Measurements from ENCODE around the gene RAD23A.

The RAD23A gene

DNA sequence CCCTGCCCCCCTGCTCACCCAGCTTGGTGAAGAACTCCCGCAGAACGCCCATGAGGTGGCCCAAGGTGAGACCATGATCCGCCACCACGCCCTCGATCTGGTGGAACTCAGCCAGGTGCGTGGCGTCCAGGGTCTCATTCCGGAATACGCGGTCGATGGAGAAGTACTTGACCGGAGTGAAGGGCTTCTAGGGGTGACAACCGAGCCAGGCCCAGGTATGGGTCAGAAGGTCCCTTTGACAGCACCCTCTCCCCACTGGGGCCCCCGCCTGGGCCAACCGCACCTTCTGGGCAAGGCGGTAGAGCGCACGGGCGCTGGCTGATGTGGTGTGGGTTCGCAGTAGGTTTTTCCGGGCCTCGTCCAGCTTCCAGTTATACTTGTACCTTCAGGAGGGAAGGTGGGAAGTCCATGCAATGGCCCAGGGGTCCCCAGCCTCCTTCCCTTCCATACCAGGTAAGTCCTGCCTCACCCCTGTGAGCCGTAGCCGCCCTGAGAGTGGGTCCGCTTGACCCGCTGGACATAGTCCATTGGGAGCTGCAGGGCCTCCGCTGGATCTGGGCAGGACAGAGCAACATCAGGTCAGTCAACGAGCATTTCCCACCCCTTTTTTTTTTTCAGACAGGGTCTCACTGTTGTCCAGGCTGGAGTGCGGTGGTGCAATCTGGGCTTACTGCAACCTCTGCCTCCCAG lies 20.9 kb upstream of the RAD23A start:
- TF ChIP-seq, protein P1, sequence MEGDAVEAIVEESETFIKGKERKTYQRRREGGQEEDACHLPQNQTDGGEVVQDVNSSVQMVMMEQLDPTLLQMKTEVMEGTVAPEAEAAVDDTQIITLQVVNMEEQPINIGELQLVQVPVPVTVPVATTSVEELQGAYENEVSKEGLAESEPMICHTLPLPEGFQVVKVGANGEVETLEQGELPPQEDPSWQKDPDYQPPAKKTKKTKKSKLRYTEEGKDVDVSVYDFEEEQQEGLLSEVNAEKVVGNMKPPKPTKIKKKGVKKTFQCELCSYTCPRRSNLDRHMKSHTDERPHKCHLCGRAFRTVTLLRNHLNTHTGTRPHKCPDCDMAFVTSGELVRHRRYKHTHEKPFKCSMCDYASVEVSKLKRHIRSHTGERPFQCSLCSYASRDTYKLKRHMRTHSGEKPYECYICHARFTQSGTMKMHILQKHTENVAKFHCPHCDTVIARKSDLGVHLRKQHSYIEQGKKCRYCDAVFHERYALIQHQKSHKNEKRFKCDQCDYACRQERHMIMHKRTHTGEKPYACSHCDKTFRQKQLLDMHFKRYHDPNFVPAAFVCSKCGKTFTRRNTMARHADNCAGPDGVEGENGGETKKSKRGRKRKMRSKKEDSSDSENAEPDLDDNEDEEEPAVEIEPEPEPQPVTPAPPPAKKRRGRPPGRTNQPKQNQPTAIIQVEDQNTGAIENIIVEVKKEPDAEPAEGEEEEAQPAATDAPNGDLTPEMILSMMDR (IDR thresholded peaks at IDR 0.05): no peak
- H3K27ac Mint-ChIP-seq: no peak overlapping the region
- H3K36me3 Mint-ChIP-seq (ENCODE audit: low read depth): peaks cover 71% of the 10 kb centered on the region
- no peaks in the 10 kb centered on the region for H3K9me3 Mint-ChIP-seq
- H3K4me3 Mint-ChIP-seq: no peak overlapping the region
- peaks cover 3% of the 10 kb centered on the region for H3K27me3 Mint-ChIP-seq (ENCODE audit: low read depth, poor library complexity)
- no peaks in the 10 kb centered on the region for H3K4me1 Mint-ChIP-seq
- no peak for DNase-seq

DNA sequence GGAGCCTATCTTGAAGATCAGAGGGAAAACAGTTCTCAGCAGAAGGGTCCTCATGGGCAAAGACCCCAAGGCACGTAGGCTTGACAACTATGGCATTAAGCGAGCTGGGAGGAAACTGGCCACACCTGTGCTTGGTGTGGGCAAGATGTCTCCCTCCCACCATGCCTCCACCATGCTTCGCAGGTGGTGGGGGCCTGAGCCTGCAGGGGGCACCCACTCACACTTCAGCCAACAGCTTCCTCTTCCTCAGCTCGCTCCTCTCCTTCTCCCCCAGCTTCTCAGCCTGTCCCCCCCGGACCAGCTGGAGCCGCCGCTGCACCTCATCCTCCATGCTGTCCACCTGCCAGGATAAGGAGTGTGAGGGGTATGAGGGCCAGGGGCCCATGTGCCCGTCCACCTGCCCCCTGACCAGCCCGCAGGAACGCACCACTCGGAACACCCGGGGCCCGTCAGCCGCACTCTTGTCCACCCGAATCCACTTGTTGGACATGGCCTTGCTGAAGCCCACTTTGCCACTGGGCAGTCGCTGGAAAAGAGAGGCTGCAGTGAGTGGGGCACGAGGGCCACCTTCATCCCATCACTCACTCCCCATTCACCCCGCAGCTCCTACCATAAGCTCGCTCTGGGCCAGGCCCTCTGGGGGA lies 15.5 kb upstream of the RAD23A start:
- Mint-ChIP-seq H3K27ac (no peak overlapping the region), H3K4me3 (no peak overlapping the region), H3K4me1 (peaks cover 22% of the 10 kb centered on the region), H3K27me3 (ENCODE audit: low read depth, poor library complexity) (no peaks in the 10 kb centered on the region), H3K36me3 (ENCODE audit: low read depth) (peaks cover 36% of the 10 kb centered on the region), H3K9me3 (no peaks in the 10 kb centered on the region)
- no peak for DNase-seq
- TF ChIP-seq, protein P1 (IDR thresholded peaks at IDR 0.05): no peak

DNA sequence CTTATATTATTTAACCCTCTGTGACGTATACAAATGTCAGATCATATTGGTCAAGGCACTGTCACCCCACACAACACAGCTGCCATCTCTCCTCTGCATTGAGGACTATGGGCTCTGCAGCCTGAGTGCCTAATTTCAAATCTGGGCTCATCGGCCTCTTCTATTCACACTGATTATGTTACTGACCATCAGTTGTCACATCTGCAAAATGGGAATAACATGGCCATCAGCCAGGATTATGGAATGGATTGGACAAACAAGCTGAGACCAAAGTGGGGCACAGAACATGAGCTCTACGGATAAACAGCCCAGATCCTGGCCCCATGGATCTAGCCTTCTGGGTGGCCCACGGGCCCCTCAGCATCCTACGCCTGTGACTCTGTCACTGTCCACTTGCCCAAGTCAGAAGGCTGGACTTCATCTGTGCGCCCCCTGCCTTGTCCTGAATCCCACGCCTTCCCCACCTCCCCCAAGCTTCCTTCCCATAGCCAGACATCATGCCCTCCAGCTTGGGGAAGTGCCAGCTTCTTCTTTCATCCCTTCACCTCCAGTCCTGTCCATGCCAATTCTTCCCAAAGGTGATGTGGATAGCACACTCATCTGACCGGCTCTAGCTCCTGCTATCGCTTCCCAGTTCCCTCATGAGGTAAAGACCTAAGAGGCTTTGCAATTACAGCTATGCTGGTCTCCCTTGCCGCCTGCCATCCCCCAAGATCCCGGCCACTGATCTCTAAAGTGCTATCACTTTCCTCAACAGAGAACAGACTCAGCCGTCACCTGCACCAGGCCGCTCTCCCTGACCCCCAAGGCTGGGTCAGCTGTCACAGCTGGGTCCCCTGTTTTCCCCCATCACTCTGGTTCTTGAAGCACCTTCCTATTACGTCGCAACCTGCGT lies 13.0 kb upstream of the RAD23A start:
- no peak for DNase-seq
- H3K36me3 Mint-ChIP-seq (ENCODE audit: low read depth): peaks cover 24% of the 10 kb centered on the region
- no peaks in the 10 kb centered on the region for H3K9me3 Mint-ChIP-seq
- peak overlapping the region; percentile 99 for H3K4me3 Mint-ChIP-seq
- peak overlapping the region; percentile 91 for H3K27ac Mint-ChIP-seq
- peaks cover 36% of the 10 kb centered on the region for H3K4me1 Mint-ChIP-seq
- TF ChIP-seq, protein P1 (IDR thresholded peaks at IDR 0.05): no peak
- no peaks in the 10 kb centered on the region for H3K27me3 Mint-ChIP-seq (ENCODE audit: low read depth, poor library complexity)

DNA sequence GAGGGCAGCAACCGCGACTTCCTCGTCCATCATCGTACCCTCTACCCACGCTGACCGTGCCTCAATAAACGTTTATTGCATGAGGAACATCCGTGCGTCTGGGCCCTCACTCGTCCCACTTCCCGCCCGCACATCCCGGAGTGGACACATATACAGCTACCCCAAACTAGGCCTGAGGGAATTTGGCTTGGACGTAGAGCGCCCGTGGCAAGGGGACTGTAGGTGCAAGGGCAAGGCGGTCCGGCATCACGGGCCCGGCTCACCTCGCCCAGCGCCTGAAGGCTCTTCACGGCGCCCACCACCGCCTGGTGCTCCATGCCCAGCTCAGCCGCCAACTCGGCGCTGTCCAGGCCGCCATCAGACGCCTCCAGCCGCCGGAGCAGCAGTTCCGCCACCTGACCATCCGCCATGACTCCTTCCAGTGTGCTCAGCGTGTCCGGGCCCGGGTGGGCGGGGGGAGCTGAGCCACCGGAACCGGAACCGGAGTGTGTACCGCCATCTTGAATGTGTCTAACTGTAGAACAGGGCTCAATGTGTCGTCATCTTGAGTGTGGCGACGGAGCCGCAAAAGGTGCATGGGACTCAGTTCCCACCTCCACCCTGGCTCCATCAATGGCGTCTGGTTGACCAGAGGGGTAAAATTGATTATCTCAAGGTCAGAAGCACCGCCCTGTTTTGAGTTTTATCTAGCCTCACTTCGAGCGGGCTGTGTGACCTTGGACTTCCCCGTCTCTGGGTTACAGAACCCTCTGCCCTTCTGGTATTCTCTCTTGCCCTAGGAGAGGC lies 12.2 kb upstream of the RAD23A start, which contains the start of gene FARSA:
FARSA (minus strand) TSS at position 425 of the 786 bp plus-strand sequence; CDS start at position 410, 15 bp downstream.
- TF ChIP-seq, protein P1 (IDR thresholded peaks at IDR 0.05): no peak
- Mint-ChIP-seq H3K27ac (peak within 1 kb of the TSS; percentile 91), H3K4me1 (peaks cover 39% of the 10 kb centered on the region), H3K36me3 (ENCODE audit: low read depth) (peaks cover 18% of the 10 kb centered on the region), H3K27me3 (ENCODE audit: low read depth, poor library complexity) (no peaks in the 10 kb centered on the region), H3K4me3 (peak within 1 kb of the TSS; percentile 99), H3K9me3 (no peaks in the 10 kb centered on the region)
- DNase-seq: peak; percentile 88

DNA sequence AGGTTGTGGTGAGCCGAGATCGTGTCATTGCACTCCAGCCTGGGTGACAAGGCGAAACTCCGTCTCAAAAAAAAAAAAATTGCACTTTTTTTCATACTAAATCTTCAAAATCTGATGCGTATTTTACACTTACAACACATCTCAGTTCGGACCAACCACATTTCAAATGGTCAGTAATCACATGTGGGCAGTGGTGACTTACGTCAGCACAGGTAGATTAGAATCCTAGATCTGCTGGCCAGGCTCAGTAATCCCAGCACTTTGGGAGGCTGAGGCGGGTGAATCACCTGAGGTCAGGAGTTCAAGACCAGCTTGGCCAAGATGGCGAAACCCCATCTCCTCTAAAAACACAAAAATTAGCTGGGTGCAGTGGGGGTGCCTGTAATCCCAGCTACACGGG lies 10.6 kb upstream of the RAD23A start:
- Mint-ChIP-seq H3K4me3 (no peak overlapping the region), H3K27me3 (ENCODE audit: low read depth, poor library complexity) (no peaks in the 10 kb centered on the region)

More for the DNA sequence above, 10.6 kb upstream of the RAD23A start:
- DNase-seq: no peak
- TF ChIP-seq, protein P1 (IDR thresholded peaks at IDR 0.05): no peak
- Mint-ChIP-seq H3K9me3 (no peaks in the 10 kb centered on the region), H3K36me3 (ENCODE audit: low read depth) (peaks cover 19% of the 10 kb centered on the region), H3K27ac (no peak overlapping the region), H3K4me1 (peaks cover 52% of the 10 kb centered on the region)
